CD4-positive, alpha-beta T cell (primary cell): ENCODE data around the gene CIPC. TPM values are rescaled to one million over a fixed set of nuclear protein-coding genes. Genes with fewer than 3 reads are reported as not detected.

Experiments used
- ATAC-seq: fragments of 200-7000 bp; cut with Tn5 transposase; one replicate; pipeline ENCODE4 v1.10.0; 2022; ENCODE audit warnings: mild to moderate bottlenecking; ENCODE audit not compliant: poor library complexity
- CTCF ChIA-PET: fragments of 350-600 bp; sonication (Branson Sonifier 250); formaldehyde crosslinking; loops from one replicate; lab custom pipeline; 2021; ENCODE audit warnings: antibody characterized with exemption, inconsistent platforms; lab: Charles Lee
- POLR2A ChIA-PET: fragments of 350-600 bp; sonication (Branson Sonifier 250); formaldehyde crosslinking; loops from one replicate; lab custom pipeline; 2021; ENCODE audit warnings: antibody characterized with exemption, inconsistent platforms; lab: Charles Lee
- DNase-seq, 14 experiments: peaks; one replicate each; pipeline ENCODE4 v3.0.0-alpha.2; 2013 to 2020; ENCODE audit warnings: mixed read lengths in 2 of 14
- H3K27ac ChIP-seq, 2 donors: one replicate each; pipeline versions ENCODE4 v1.5.1 to v1.7.0; 2013; ENCODE audit warnings: low read length in 2 of 2, low read depth in 1 of 2, mild to moderate bottlenecking in 1 of 2
- H3K27me3 ChIP-seq, 2 experiments: 1 replicate in 1 of 2; 2 replicates in 1 of 2; pipeline versions ENCODE4 v1.6.1 to v1.7.0; 2013; ENCODE audit warnings: low read length in 2 of 2, control low read depth in 1 of 2, mild to moderate bottlenecking in 1 of 2, moderate library complexity in 1 of 2; ENCODE audit not compliant: insufficient read depth in 2 of 2, control insufficient read depth in 1 of 2
- H3K36me3 ChIP-seq: one replicate; pipeline ENCODE4 v1.6.1; 2013; ENCODE audit warnings: low read length, control low read depth; ENCODE audit not compliant: insufficient read depth
- H3K4me1 ChIP-seq: one replicate; pipeline ENCODE4 v1.6.1; 2013; ENCODE audit warnings: low read length, control low read depth; ENCODE audit not compliant: insufficient read depth
- H3K4me3 ChIP-seq: one replicate; pipeline ENCODE4 v1.5.1; 2013; ENCODE audit warnings: mild to moderate bottlenecking, low read length, moderate library complexity
- H3K9me3 ChIP-seq, 2 experiments: 1 replicate in 1 of 2; 2 replicates in 1 of 2; pipeline versions ENCODE4 v1.6.1 to v1.7.0; 2013; ENCODE audit warnings: low read length in 2 of 2, mild to moderate bottlenecking in 2 of 2, control low read depth in 1 of 2, moderate library complexity in 1 of 2; ENCODE audit not compliant: control insufficient read depth in 1 of 2, insufficient read depth in 1 of 2
- H3K27ac Mint-ChIP-seq: one replicate; pipeline ENCODE4 v1.8.0; 2020; ENCODE audit warnings: mixed read lengths
- H3K27me3 Mint-ChIP-seq: one replicate; pipeline ENCODE4 v1.8.0; 2021; ENCODE audit warnings: mixed read lengths
- H3K36me3 Mint-ChIP-seq: one replicate; pipeline ENCODE4 v1.8.0; 2021; ENCODE audit warnings: low read depth, mixed read lengths
- H3K4me1 Mint-ChIP-seq: one replicate; pipeline ENCODE4 v1.8.0; 2021; ENCODE audit warnings: low read depth, mixed read lengths
- H3K4me3 Mint-ChIP-seq: one replicate; pipeline ENCODE4 v1.8.0; 2020; ENCODE audit warnings: mild to moderate bottlenecking, mixed read lengths
- H3K9me3 Mint-ChIP-seq: one replicate; pipeline ENCODE4 v1.8.0; 2020; ENCODE audit warnings: mixed read lengths
- CTCF ChIP-seq: fragments of 200-600 bp; IDR thresholded peaks from one replicate; pipeline ENCODE4 v1.8.0; 2022; ENCODE audit warnings: antibody characterized with exemption, mild to moderate bottlenecking
- intact Hi-C, 2 experiments: fragments of 100-400 bp; cut with DNase I in 1 of 2; cut with micrococcal nuclease in 1 of 2; formaldehyde crosslinking; loops; one replicate each; pipeline versions ENCODE4 v1.15.1 to v1.9.0; 2023 to 2025; cut with DNase I, micrococcal nuclease
- total RNA-seq, 174 experiments: library from RNA in 2 of 174; stranded (reverse) in 2 of 174; gene quantifications; one replicate each; pipeline ENCODE4 v1.2.3 and lab custom pipeline; 2021 to 2026

Gene CIPC
- total RNA-seq, 2 experiments from 2014 or later = 8.2 to 10.7 TPM

DNA sequence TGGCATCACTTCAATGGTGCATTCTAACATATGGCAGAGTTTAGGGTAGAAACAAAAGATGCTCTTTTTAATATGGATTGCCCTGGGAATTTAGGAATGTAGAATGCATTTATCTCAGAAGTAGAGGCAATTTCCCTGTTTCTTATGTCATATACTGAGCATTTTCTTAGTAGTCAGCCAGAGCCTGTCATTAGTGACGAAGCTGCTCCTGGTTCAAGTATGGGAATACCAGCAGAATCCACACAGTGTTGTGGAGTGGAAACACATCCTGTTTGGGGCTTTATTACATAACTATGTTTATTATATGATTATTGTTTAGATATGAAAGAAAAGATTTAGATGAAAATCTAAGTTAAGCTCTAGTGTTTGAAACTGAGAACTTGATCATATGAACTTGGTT, 12.2 kb downstream of the CIPC start:
- no peaks in the 10 kb centered on the region for H3K4me1 ChIP-seq
- no peak for TF ChIP-seq CTCF
- Mint-ChIP-seq H3K9me3 (no peaks in the 10 kb centered on the region), H3K27ac (no peak overlapping the region), H3K36me3 (peaks cover 84% of the 10 kb centered on the region), H3K27me3 (no peaks in the 10 kb centered on the region), H3K4me1 (no peaks in the 10 kb centered on the region), H3K4me3 (no peak overlapping the region)
- H3K4me3 ChIP-seq = no peak overlapping the region
- intact Hi-C loops = no loop called here
- ChIA-PET POLR2A (no interaction called here), CTCF (interaction anchor here (0.7 to 2.0 kb wide), 3 partner anchors 8 to 15 kb away, joined by 3 to 4 read pairs (median 3); no protein-coding TSS in a partner anchor)
- peaks cover 78% of the 10 kb centered on the region for H3K36me3 ChIP-seq
- H3K9me3 ChIP-seq = no peaks in the 10 kb centered on the region
- ATAC-seq (no peak), DNase-seq (no peak)
- H3K27ac ChIP-seq = no peak overlapping the region
- no peaks in the 10 kb centered on the region for H3K27me3 ChIP-seq

DNA sequence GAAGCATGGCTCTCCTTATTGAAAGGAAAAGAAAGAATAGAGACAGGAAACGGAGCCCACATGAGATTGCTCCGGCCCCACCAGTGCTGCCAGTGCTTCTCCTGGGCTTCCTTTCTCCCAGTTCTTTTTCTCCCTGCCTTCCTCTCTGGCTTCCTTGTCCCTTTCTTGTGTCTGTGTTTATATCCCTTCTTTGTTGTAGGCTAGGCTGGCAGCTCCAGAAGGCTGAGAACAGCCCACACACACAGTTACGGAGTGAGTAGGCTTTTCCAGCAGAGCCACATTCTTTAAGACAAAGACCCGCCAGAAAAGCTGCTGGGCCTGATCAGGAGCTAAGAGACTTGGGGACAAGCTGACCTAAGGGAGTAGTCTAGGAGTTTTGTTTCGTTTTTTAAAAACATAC, 13.0 kb downstream of the CIPC start:
- H3K36me3 Mint-ChIP-seq = peaks cover 86% of the 10 kb centered on the region
- H3K27ac ChIP-seq = no peak overlapping the region
- CTCF ChIA-PET = interaction anchor here (0.7 to 2.0 kb wide), 3 partner anchors 7 to 16 kb away, joined by 3 to 4 read pairs (median 3); no protein-coding TSS in a partner anchor
- H3K4me3 Mint-ChIP-seq = no peak overlapping the region
- H3K4me1 ChIP-seq = no peaks in the 10 kb centered on the region
- no peaks in the 10 kb centered on the region for H3K27me3 ChIP-seq
- H3K9me3 ChIP-seq = no peaks in the 10 kb centered on the region
- H3K4me1 Mint-ChIP-seq = no peaks in the 10 kb centered on the region
- DNase-seq (no peak), ATAC-seq (no peak)
- intact Hi-C loops = no loop called here
- no peak overlapping the region for H3K4me3 ChIP-seq
- H3K27ac Mint-ChIP-seq = no peak overlapping the region
- H3K36me3 ChIP-seq = peaks cover 75% of the 10 kb centered on the region
- no peaks in the 10 kb centered on the region for H3K27me3 Mint-ChIP-seq
- no peak for TF ChIP-seq CTCF
- no peaks in the 10 kb centered on the region for H3K9me3 Mint-ChIP-seq
- POLR2A ChIA-PET = no interaction called here

DNA sequence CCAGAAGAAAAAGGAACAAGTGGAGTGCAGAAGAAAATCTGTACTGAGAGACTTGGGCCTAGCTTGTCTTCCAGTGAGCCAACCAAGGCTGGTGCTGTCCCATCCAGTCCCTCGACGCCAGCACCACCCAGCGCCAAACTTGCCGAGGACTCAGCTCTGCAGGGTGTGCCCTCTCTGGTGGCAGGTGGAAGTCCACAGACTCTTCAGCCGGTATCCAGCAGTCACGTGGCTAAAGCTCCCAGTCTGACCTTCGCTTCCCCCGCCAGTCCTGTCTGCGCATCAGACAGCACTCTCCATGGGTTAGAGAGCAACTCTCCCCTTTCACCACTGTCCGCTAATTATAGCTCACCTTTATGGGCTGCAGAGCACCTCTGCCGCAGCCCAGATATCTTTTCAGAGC, 15.6 kb downstream of the CIPC start:
- ATAC-seq (no peak), DNase-seq (no peak)
- intact Hi-C loops = no loop called here
- Mint-ChIP-seq H3K4me3 (no peak overlapping the region), H3K9me3 (no peaks in the 10 kb centered on the region), H3K36me3 (peaks cover 79% of the 10 kb centered on the region), H3K27me3 (no peaks in the 10 kb centered on the region), H3K4me1 (no peaks in the 10 kb centered on the region), H3K27ac (no peak overlapping the region)
- no peaks in the 10 kb centered on the region for H3K27me3 ChIP-seq
- CTCF ChIA-PET = no interaction called here
- peaks cover 52% of the 10 kb centered on the region for H3K36me3 ChIP-seq
- no peak overlapping the region for H3K27ac ChIP-seq
- no peaks in the 10 kb centered on the region for H3K4me1 ChIP-seq
- H3K9me3 ChIP-seq = no peaks in the 10 kb centered on the region
- POLR2A ChIA-PET = interaction anchor here (1.5 kb wide), 1 partner anchor 15 kb away, joined by 4 read pairs; the partner anchor contains the start of gene CIPC
- no peak overlapping the region for H3K4me3 ChIP-seq
- TF ChIP-seq CTCF = no peak
